NCI-H748 treated with DMSO at 0.1 percent for 48 hours (cell line): ENCODE results near the gene HPS5.

Experiments
- DNase-seq: peaks from one replicate; lab custom pipeline; 2025; lab: John Stamatoyannopoulos, UW

The HPS5 gene

DNA sequence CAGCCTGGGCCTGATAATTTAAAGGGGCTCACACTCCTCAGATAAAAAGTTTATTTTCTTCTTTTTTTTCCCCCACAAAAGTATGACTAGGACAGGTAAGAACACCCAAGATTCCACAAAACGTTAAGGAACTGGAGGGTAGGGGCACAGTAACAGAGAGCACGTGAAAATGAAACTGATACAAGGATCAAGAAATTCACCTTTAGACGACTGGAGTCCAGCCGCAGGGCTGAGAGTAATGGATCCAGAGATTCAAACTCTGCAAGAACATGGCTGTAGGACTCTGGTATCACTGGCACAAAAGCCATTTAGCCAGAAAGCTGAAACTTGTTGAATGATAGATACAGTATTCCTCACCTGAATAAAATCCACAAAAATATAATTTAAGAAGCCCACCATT lies 4.4 kb downstream of the HPS5 start:
- no peak for DNase-seq

DNA sequence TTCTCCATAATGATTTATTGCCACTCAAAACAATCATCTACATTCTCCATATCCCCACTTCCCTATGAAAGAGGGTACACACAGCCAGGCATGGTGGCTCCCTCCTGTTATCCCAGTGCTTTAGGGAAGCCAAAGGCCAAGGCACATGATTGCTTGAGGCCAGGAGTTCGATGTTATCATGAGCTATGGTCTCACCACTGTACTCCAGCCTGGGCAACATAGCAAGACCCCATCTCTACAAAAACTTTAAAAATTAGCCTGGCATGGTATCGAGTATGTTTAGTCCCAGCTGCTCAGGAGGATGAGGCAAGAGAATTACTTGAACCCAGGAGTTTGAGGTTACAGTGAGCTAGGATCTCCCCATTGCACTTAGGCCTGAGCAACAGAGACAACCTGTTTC lies 6.0 kb downstream of the HPS5 start:
- DNase-seq, result no peak

GRCh38 chr11:18314784-18315523 lies 7.0 kb downstream of the HPS5 start:
- DNase-seq, result no peak

DNA sequence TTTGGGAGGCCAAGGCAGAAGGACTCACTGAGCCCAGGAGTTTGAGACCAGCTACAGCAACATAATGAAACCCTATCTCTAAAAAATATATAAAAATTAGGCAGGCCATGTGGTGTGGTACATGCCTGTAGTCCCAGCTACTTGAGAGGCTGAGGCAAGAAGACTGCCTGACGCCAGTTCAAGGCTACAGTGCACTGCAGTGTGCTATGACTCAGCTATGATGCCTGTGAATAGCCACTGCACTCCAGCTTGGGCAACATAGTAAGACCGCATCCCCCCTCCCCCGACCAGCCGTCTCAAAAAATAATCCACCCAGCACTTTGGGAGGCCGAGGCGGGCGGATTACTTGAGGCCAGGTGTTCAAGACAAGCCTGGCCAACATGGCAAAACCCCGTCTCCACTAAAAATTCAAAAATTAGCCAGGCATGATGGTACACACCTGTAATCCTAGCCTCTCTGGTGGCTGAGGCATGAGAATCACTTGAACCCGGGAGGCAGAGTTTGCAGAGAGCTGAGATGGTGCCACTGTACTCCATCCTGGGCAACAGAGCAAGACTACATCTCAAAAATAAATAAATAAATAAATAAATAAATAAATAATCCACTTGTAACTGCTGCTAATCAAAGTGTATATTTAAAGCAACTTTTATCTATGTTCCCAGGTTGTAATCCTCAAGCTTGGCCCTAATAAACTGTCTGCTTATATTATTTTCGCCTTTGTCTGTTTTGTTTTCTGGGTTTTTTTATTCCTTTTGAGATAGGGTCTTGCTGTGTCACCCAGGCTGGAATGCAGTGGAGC lies 7.8 kb downstream of the HPS5 start:
- no peak for DNase-seq

- DNase-seq, result no peak
These were observed 9.1 kb downstream of the HPS5 start for GRCh38 chr11:18312663-18313420.

DNA sequence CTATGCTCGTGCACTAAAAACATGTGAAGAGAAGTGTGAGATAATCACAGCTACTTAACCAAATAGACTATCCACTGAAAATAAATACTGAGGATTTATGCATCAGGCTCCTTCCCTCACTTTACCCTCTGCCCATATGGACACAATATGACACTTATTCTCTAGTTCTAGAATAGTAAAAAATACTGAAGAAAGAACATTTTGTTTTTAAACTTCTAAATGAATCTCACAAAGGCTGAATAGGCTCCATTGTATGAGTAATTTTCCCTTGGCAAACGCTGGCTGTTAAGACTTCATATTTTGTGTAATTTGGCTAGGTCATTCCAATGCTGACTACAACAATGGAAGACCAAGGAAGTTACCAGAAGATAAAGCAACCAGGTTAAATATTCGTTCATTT lies 9.9 kb downstream of the HPS5 start:
- DNase-seq, result no peak

DNA sequence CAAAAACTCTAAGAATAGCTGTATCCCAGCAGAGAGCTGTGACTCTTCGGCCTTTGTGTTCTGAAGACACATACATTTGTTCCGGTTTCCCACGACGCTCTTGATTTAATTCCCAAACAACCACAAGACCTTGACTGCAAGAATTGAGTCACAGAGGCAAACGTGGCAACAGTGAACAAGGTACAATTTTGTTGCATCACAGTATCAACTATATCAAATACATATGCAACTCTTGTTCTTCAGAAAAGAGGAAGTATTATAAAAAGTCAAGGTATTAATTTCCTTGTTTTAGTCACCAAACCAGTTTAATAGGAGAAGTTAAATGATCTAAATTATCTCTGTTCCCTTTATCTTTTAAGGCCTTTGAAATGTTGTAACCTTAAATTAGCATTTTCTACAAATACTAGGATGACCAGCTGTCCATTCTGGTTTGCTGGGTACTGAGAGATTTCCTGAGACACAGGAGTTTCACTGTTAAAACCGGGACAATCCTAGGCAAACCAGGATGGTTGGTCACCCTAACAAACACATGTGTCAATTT lies 11.1 kb downstream of the HPS5 start:
- DNase-seq, result no peak

- DNase-seq, result no peak
These were observed 12.2 kb downstream of the HPS5 start for GRCh38 chr11:18309691-18310090.

DNA sequence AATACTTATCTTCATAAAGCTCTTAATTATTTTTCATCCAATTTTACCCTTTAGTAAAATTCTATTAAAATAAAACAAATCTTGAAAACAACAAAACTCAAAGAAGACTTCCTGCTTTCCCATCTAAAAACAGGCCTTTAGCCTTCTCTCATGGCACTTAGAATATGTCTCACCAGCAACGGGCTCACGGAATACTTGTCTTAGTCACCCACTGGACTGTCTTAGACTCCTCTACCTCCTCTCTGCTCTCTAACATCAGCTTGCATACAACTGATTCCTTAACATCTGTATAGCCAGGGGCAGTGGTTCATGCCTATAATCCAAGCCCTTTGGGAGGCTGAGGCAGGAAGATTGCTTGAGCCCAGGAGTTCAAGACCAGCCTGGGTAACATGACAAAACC lies 13.7 kb downstream of the HPS5 start:
- DNase-seq, result no peak

- DNase-seq, result no peak
These were observed 14.3 kb downstream of the HPS5 start for GRCh38 chr11:18307461-18308139.

- no peak for DNase-seq
These were observed 17.2 kb downstream of the HPS5 start for GRCh38 chr11:18304745-18305144.

DNA sequence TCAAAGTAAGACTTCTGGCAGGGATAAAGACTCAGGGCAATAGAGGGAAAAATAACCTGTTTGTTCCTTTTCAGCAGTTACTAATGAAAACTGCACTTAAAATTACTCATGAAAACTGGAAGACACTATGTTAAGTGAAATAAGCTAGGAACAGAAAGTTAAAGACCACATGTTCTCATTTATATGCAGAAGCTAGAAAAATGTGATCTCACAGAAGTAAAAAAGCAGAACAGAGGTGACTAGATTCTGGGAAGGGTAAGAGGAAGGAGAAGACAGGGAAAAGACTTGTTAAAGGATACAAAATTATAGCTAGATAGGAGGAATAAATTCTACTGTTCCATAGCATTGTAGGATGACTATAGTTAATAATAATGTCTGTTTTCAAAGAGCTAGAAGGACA lies 22.2 kb downstream of the HPS5 start:
- no peak for DNase-seq

DNA sequence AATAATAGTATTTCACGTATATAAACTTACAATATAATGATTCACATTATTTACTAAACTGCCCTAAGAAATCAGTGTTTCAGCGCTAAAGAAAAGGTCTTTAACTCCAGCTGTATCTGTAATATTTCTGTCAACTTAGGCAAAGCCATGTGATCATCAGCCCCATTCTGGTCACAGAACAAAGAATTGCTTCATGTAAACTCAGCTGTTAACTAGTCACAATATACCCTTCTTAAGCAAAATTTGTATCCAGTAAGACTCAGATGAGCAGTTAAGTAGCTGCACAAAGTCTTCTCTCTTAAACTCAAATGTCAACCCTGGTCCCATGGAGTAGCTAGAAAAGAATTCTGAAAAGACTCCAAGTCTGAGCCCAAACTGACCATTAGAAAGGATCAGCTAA lies 26.6 kb downstream of the HPS5 start:
- no peak for DNase-seq

DNA sequence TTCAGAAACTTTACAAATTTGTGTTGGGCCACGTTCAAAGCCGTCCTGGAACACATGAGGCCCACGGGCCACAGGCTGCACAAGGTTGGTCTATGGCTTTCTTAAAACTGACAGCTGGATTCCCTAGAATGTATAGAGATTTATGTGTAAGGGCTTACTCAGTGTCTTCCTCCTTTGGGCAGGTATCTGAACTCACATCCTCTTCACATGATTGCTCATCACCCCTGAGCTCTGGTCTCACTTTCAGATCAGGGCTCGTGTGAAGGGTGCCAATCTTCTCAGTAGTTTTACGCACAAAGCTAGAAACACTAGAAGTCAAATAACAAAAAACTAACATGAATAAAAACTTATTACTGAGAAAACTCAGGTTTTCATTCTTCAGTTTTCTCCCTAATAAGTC lies 27.1 kb downstream of the HPS5 start:
- no peak for DNase-seq

DNA sequence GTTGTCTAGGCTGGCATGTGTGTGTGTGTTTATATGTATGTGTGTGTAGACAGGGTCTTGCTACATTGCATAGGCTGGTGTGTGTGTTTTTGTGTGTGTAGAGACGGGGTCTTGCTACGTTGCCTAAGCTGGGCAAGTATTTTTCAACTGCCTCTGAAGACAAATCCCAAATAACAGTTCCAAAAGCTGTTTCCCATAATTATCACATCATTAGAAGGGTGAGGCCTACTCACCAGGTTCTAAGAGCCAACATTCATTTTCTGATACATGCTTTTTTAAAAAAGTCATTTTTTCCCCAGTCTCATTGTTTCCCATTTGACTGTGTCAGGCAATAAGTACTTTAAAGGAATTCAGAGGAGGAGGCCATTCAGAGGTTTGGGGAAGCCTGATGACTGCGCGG lies 33.0 kb downstream of the HPS5 start:
- DNase-seq, result no peak

- no peak for DNase-seq
These were observed 36.1 kb downstream of the HPS5 start for GRCh38 chr11:18285841-18286240.

- no peak for DNase-seq
These were observed 39.3 kb downstream of the HPS5 start for GRCh38 chr11:18282626-18283025.

DNA sequence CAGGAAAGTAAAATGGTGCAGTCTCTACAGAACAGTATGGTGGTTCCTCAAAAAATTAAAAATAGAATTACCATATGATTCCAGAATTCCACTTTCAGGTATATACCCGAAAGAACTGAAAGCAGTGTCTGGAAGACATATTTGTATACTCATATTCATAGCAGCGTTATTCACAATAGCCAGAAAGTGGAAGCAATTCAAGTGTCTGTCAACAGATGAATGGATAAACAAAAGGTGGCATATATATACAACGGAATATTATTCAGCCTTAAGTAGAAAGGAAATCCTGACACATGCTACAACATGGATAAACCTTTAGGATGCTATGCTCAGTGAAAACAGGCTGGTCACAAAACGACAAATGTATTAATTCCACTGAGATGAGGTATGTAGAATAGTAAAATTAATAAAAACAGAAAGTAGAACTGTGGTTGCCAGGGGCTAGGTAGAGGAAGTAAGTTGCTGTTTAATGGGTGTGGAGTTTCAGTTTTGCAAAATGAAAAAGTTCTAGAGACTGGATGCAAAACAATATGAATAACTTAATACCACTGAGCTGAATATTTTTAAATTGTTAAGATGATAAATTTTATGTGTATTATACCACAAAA lies 41.4 kb downstream of the HPS5 start:
- DNase-seq, result no peak

GRCh38 chr11:18277565-18278271 lies 44.2 kb downstream of the HPS5 start:
- no peak for DNase-seq

DNA sequence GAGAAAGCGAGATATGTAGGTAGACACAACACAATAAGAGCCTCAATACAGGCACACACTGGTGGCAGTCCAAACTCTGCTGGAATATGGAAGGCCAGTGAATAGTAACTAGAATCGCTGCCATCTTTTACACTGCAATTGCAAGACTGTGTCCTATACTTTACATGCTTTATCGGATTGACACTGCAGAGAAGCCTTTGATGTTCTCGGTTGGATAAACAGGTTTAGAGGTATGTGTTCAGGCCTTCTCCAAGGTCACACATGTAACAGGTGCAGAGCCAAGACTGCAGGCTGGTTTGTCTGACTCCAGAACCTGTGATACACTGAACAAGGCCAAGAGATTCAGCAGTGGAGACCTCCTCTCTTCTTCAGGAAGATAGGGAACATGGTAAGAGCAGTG lies 50.7 kb downstream of the HPS5 start:
- DNase-seq, result no peak

- no peak for DNase-seq
These were observed 51.8 kb downstream of the HPS5 start for GRCh38 chr11:18270102-18270501.
